Neural progenitor cell (in vitro differentiated cells): ENCODE results near the gene GDPGP1. TPM values are rescaled to one million over a fixed set of nuclear protein-coding genes. Genes with fewer than 3 reads are reported as not detected.

Experiments
- DNase-seq: peaks from one replicate; pipeline ENCODE4 v3.0.0-alpha.2; 2016; ENCODE audit warnings: low spot score
- H2AFZ ChIP-seq: fragments of 200-600 bp; sonication (generic); replicated peaks from 2 replicates; pipeline ENCODE4 v1.6.1; 2016; ENCODE audit warnings: antibody characterized with exemption
- H3F3A ChIP-seq: fragments of 200-600 bp; sonication (generic); 2 replicates; pipeline ENCODE4 v1.6.1; 2016; ENCODE audit warnings: antibody characterized with exemption, low read depth
- H3K27ac ChIP-seq: fragments of 200-600 bp; sonication (generic); 2 replicates; pipeline ENCODE4 v1.5.1; 2016; ENCODE audit warnings: mild to moderate bottlenecking
- H3K27me3 ChIP-seq: fragments of 200-600 bp; sonication (generic); 2 replicates; pipeline ENCODE4 v1.6.1; 2016; ENCODE audit warnings: mild to moderate bottlenecking, moderate library complexity
- H3K36me3 ChIP-seq: fragments of 200-600 bp; sonication (generic); 2 replicates; pipeline ENCODE4 v1.5.1; 2016
- H3K4me1 ChIP-seq: fragments of 200-600 bp; sonication (generic); 2 replicates; pipeline ENCODE4 v1.6.1; 2016; ENCODE audit warnings: mixed run types
- H3K4me2 ChIP-seq: fragments of 200-600 bp; sonication (generic); 2 replicates; pipeline ENCODE4 v1.6.1; 2016
- H3K4me3 ChIP-seq: fragments of 200-600 bp; sonication (generic); 2 replicates; pipeline ENCODE4 v1.5.1; 2016
- H3K79me2 ChIP-seq: fragments of 200-600 bp; sonication (generic); 2 replicates; pipeline ENCODE4 v1.6.1; 2016; ENCODE audit warnings: low read depth
- H3K9ac ChIP-seq: fragments of 200-600 bp; sonication (generic); 2 replicates; pipeline ENCODE4 v1.6.1; 2016
- H3K9me3 ChIP-seq: fragments of 200-600 bp; sonication (generic); 2 replicates; pipeline ENCODE4 v1.5.1; 2016; ENCODE audit warnings: low read depth
- H4K20me1 ChIP-seq: fragments of 200-600 bp; sonication (generic); 2 replicates; pipeline ENCODE4 v1.6.1; 2016; ENCODE audit warnings: low read depth
- H3K27ac Mint-ChIP-seq: 3 replicates; pipeline ENCODE4 v1.8.0; 2021; ENCODE audit warnings: mixed read lengths
- H3K27me3 Mint-ChIP-seq: 2 replicates; pipeline ENCODE4 v1.8.0; 2022; ENCODE audit warnings: low read depth, mild to moderate bottlenecking, inconsistent platforms, moderate library complexity, mixed read lengths; ENCODE audit not compliant: insufficient read depth
- H3K36me3 Mint-ChIP-seq: 3 replicates; pipeline ENCODE4 v1.8.0; 2021; ENCODE audit warnings: mixed read lengths
- H3K4me1 Mint-ChIP-seq: 3 replicates; pipeline ENCODE4 v1.8.0; 2021; ENCODE audit warnings: mixed read lengths
- H3K4me3 Mint-ChIP-seq: 3 replicates; pipeline ENCODE4 v1.8.0; 2021; ENCODE audit warnings: mild to moderate bottlenecking, moderate library complexity, mixed read lengths
- H3K9me3 Mint-ChIP-seq: 3 replicates; pipeline ENCODE4 v1.8.0; 2020; ENCODE audit warnings: mixed read lengths
- EZH2 ChIP-seq: fragments of 200-600 bp; sonication (generic); IDR thresholded peaks from 2 replicates; pipeline ENCODE4 v1.6.1; 2017; ENCODE audit warnings: antibody characterized with exemption, mild to moderate bottlenecking, moderate library complexity
- EZH2phosphoT487 ChIP-seq: fragments of 200-600 bp; sonication (generic); IDR thresholded peaks from 2 replicates; pipeline ENCODE4 v1.6.1; 2017; ENCODE audit warnings: antibody characterized with exemption
- total RNA-seq: library from RNA; depleted of rRNA; stranded (reverse); fragments of >200 nt; gene quantifications from 2 replicates; pipeline ENCODE4 v1.2.3, GENCODE V29; 2015; ENCODE audit warnings: low replicate concordance
- TF ChIP-seq, protein P1 (sequence below): fragments of 200-600 bp; sonication (generic); IDR thresholded peaks from 2 replicates; pipeline ENCODE4 v1.5.1; 2017; ENCODE audit warnings: antibody characterized with exemption, mild to moderate bottlenecking

Gene GDPGP1
- total RNA-seq, 1 donor from 2014 or later, result 0.67 TPM

DNA sequence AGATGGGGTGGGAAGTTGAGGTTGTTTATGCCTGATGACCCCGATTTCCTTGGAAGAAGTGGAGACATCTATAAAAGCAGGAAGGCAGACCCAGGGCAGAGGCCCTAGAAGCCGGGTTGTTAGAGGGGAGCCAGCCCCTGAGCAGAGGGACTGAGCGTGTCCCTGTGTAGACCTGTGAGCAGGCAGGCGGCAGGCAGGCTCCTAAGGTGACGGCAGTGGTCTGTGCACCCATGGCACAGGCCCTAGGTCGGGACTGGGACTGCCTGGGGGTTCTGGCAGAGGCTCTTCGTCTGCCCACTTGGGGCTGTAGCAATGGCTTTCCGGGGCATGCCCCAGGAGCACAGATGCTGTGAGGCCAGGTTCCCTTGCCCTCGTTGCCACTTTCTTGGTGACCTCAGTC, 23.0 kb upstream of the GDPGP1 start:
- H3K4me1 ChIP-seq, result no peaks in the 10 kb centered on the region
- DNase-seq, result no peak
- Mint-ChIP-seq H3K9me3 (no peaks in the 10 kb centered on the region), H3K36me3 (peaks cover 7% of the 10 kb centered on the region), H3K4me3 (no peak overlapping the region), H3K27ac (peak overlapping the region; percentile 72), H3K4me1 (peaks cover 5% of the 10 kb centered on the region), H3K27me3 (peaks cover 10% of the 10 kb centered on the region)
- no peak overlapping the region for H3K4me3 ChIP-seq
- no peaks in the 10 kb centered on the region for H3F3A ChIP-seq
- H3K27me3 ChIP-seq, result no peaks in the 10 kb centered on the region
- TF ChIP-seq EZH2phosphoT487 (no peak), EZH2 (no peak)
- TF ChIP-seq, protein P1, sequence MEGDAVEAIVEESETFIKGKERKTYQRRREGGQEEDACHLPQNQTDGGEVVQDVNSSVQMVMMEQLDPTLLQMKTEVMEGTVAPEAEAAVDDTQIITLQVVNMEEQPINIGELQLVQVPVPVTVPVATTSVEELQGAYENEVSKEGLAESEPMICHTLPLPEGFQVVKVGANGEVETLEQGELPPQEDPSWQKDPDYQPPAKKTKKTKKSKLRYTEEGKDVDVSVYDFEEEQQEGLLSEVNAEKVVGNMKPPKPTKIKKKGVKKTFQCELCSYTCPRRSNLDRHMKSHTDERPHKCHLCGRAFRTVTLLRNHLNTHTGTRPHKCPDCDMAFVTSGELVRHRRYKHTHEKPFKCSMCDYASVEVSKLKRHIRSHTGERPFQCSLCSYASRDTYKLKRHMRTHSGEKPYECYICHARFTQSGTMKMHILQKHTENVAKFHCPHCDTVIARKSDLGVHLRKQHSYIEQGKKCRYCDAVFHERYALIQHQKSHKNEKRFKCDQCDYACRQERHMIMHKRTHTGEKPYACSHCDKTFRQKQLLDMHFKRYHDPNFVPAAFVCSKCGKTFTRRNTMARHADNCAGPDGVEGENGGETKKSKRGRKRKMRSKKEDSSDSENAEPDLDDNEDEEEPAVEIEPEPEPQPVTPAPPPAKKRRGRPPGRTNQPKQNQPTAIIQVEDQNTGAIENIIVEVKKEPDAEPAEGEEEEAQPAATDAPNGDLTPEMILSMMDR, result no peak
- no peak overlapping the region for H3K4me2 ChIP-seq
- no peaks in the 10 kb centered on the region for H3K9me3 ChIP-seq
- no peaks in the 10 kb centered on the region for H3K79me2 ChIP-seq
- no peaks in the 10 kb centered on the region for H3K36me3 ChIP-seq
- H4K20me1 ChIP-seq, result peaks cover 19% of the 10 kb centered on the region
- no peak overlapping the region for H2AFZ ChIP-seq
- no peak overlapping the region for H3K9ac ChIP-seq
- H3K27ac ChIP-seq, result no peak overlapping the region

DNA sequence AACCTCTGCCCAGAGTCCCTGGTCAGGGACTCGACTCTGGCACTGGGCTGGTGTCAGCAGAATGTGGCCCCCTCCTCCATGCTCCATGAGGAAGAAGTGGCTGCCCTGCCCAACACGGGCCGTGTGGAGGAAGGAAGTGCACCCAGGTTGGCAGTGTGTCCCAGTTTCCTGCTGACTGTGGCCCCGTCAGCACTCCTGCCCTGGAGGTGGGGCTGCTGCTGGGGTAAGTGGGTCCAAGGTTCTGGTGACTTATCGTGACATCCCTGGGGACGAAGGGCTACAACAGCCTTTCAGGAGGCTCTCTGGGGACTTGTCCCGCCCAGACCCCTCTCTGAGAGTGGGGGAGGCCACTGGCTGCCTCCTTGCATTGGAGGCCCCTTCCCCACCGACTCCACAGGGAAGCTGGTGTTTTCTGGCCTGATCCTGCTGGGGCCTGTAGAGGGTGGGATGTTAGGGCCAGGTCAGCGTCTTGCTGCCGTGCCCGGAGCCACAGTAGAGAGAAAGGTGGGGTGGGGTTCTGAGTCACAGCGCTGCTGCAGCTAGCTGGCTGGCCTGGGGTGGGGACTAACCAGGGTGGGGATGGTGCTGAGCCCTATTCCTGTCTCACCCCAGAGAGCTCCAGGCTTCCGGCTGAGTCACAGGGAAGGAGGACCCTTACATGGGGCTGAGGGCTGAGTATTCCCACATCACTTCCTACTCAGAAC, 22.4 kb upstream of the GDPGP1 start:
- no peak for DNase-seq
- Histone ChIP-seq H3K36me3 (no peaks in the 10 kb centered on the region), H3F3A (no peaks in the 10 kb centered on the region), H2AFZ (no peak overlapping the region), H3K9me3 (no peaks in the 10 kb centered on the region), H3K27me3 (no peaks in the 10 kb centered on the region), H3K4me1 (no peaks in the 10 kb centered on the region), H3K27ac (no peak overlapping the region), H3K79me2 (no peaks in the 10 kb centered on the region), H4K20me1 (peaks cover 16% of the 10 kb centered on the region), H3K4me3 (no peak overlapping the region), H3K4me2 (no peak overlapping the region), H3K9ac (no peak overlapping the region)
- Mint-ChIP-seq H3K4me3 (no peak overlapping the region), H3K27me3 (peaks cover 8% of the 10 kb centered on the region), H3K27ac (no peak overlapping the region), H3K4me1 (peaks cover 5% of the 10 kb centered on the region), H3K9me3 (no peaks in the 10 kb centered on the region), H3K36me3 (peaks cover 7% of the 10 kb centered on the region)
- TF ChIP-seq EZH2, result no peak
- TF ChIP-seq, protein P1, result no peak
- no peak for TF ChIP-seq EZH2phosphoT487

DNA sequence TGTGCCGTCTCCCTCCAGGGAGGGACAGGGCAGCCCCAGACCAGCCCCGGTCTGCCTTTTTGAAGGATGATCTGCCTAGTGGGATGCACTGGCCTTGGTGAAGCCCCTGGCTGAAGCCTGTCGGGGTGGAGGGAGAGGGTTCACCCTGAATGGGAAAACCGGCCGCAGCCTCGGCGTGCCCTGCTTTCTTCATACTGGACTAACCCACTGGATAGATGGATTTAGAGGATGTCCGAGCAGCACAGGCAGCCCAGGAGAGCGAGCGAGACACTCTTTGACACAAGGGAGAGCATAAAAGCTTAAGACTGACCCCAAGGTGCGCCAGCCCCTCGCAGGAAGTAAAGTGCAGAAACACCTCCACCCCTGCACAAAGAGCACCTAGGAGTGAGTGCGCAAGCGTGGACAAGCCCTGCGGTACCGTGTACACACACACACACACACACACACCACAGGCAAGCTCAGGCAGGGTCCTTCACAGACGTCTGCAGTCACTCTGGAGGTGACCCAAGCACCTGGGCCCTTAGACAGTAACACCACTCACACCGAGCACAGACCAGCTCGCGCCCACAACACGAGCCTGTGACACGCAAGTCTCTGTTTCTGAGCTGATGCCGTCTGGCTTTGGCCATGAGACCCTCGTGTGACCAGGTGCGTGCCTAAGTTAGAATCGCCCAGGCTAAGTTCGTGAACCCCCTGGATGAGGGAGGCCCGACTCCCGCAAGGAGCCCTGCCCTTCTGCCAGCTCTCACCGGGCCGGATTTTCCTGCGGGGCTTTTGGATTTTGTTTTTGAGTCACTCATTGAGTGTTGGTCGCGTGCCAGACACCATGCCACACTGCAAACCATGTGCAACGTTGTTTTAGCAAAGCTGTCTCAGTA, 21.5 kb upstream of the GDPGP1 start:
- H4K20me1 ChIP-seq, result peaks cover 16% of the 10 kb centered on the region
- peaks cover 8% of the 10 kb centered on the region for H3K27me3 Mint-ChIP-seq
- H3K36me3 Mint-ChIP-seq, result peaks cover 4% of the 10 kb centered on the region
- H3K9me3 Mint-ChIP-seq, result no peaks in the 10 kb centered on the region
- no peaks in the 10 kb centered on the region for H3K36me3 ChIP-seq
- H3K27ac ChIP-seq, result no peak overlapping the region
- peaks cover 5% of the 10 kb centered on the region for H3K4me1 Mint-ChIP-seq
- no peaks in the 10 kb centered on the region for H3K79me2 ChIP-seq
- no peak overlapping the region for H3K4me3 Mint-ChIP-seq
- H3K4me1 ChIP-seq, result no peaks in the 10 kb centered on the region
- H2AFZ ChIP-seq, result no peak overlapping the region
- H3K27me3 ChIP-seq, result no peaks in the 10 kb centered on the region
- DNase-seq, result no peak
- no peaks in the 10 kb centered on the region for H3F3A ChIP-seq
- no peak overlapping the region for H3K4me2 ChIP-seq
- H3K9me3 ChIP-seq, result no peaks in the 10 kb centered on the region
- TF ChIP-seq EZH2, result no peak
- no peak for TF ChIP-seq EZH2phosphoT487
- TF ChIP-seq, protein P1, result no peak
- no peak overlapping the region for H3K4me3 ChIP-seq
- no peak overlapping the region for H3K9ac ChIP-seq
- H3K27ac Mint-ChIP-seq, result no peak overlapping the region
